Right ventricle myocardium inferior (tissue), 1 donor: Measurements from ENCODE around the gene MYBBP1A. TPM values are rescaled to one million over a fixed set of nuclear protein-coding genes. Genes with fewer than 3 reads are reported as not detected.

Source experiments
- ATAC-seq: fragments of 200-7000 bp; cut with Tn5 transposase; one replicate; pipeline ENCODE4 v1.9.1; 2020; ENCODE audit warnings: mild to moderate bottlenecking, moderate library complexity
- DNase-seq: peaks from one replicate; pipeline ENCODE4 v3.0.0; 2021; ENCODE audit errors: missing footprints
- intact Hi-C: fragments of 100-400 bp; cut with DNase I; formaldehyde crosslinking; loops from one replicate; pipeline ENCODE4 v1.11.0; 2022
- total RNA-seq: library from RNA; stranded (reverse); fragmentation: NEBNext Ultra II Directional; extraction: Animal tissue kit (Norgen Biotek cat#: 25700); gene quantifications from one replicate; pipeline ENCODE4 v1.2.1, GENCODE V29; 2021
- donor health status: DM: no; HTN: yes; CAD: no; lungs with severe emphysema.

Gene MYBBP1A
- total RNA-seq, 1 donor from 2014 or later, result 19.2 TPM

GRCh38 chr17:4515501-4515900 is 39.7 kb downstream of the MYBBP1A start:
- DNase-seq (peak; percentile 26), ATAC-seq (no peak)
- intact Hi-C loops, result no loop called here

GRCh38 chr17:4514779-4515178 is 40.4 kb downstream of the MYBBP1A start:
- intact Hi-C loops, result no loop called here
- ATAC-seq (no peak), DNase-seq (peak; percentile 47)

- DNase-seq (no peak), ATAC-seq (no peak)
- intact Hi-C loops, result no loop called here
Measured at GRCh38 chr17:4514206-4514605, 41.0 kb downstream of the MYBBP1A start.

GRCh38 chr17:4513113-4514032 is 41.8 kb downstream of the MYBBP1A start:
- DNase-seq (peak; percentile 40), ATAC-seq (no peak)
- intact Hi-C loops, result no loop called here

- intact Hi-C loops, result no loop called here
- ATAC-seq (no peak), DNase-seq (peak; percentile 58)
Measured at GRCh38 chr17:4512156-4513112, 42.8 kb downstream of the MYBBP1A start.

GRCh38 chr17:4511199-4511932 is 43.8 kb downstream of the MYBBP1A start:
- DNase-seq (peak; percentile 22), ATAC-seq (no peak)
- intact Hi-C loops, result loop anchor here (2.0 kb wide), 1 partner anchor 19 kb away; no protein-coding TSS in a partner anchor

- ATAC-seq (no peak), DNase-seq (peak; percentile 64)
- intact Hi-C loops, result loop anchor here (2.0 kb wide), 1 partner anchor 20 kb away; no protein-coding TSS in a partner anchor
Measured at GRCh38 chr17:4510618-4510941, 44.6 kb downstream of the MYBBP1A start.

- intact Hi-C loops, result loop anchor here (2.0 kb wide), 1 partner anchor 21 kb away; no protein-coding TSS in a partner anchor
- ATAC-seq, result no peak
- DNase-seq, result peak; percentile 58
Measured at GRCh38 chr17:4509923-4510617, 45.1 kb downstream of the MYBBP1A start.

- intact Hi-C loops, result no loop called here
- no peak for ATAC-seq
- peak; percentile 61 for DNase-seq
Measured at GRCh38 chr17:4509401-4509800, 45.8 kb downstream of the MYBBP1A start.

- ATAC-seq (no peak), DNase-seq (peak; percentile 11)
- intact Hi-C loops, result no loop called here
Measured at GRCh38 chr17:4508207-4508606, 47.0 kb downstream of the MYBBP1A start.

GRCh38 chr17:4507361-4508111 is 47.6 kb downstream of the MYBBP1A start:
- intact Hi-C loops, result no loop called here
- DNase-seq, result peak; percentile 45
- ATAC-seq, result no peak

- ATAC-seq (peak; percentile 75), DNase-seq (peak; percentile 78)
- intact Hi-C loops, result no loop called here
Measured at GRCh38 chr17:4506892-4507291, 48.3 kb downstream of the MYBBP1A start.

GRCh38 chr17:4506175-4506813 is 48.9 kb downstream of the MYBBP1A start:
- intact Hi-C loops, result no loop called here
- ATAC-seq, result no peak
- DNase-seq, result peak; percentile 59

GRCh38 chr17:4505187-4505586 is 50.0 kb downstream of the MYBBP1A start:
- peak; percentile 45 for DNase-seq
- no peak for ATAC-seq
- intact Hi-C loops, result no loop called here

- intact Hi-C loops, result no loop called here
- ATAC-seq (no peak), DNase-seq (peak; percentile 63)
Measured at GRCh38 chr17:4504188-4504587, 51.0 kb downstream of the MYBBP1A start.

GRCh38 chr17:4503283-4504025 is 51.7 kb downstream of the MYBBP1A start:
- no peak for ATAC-seq
- DNase-seq, result peak; percentile 14
- intact Hi-C loops, result no loop called here
